Transverse colon (tissue), 4 donors: ENCODE measurements around the gene SCN5A. TPM values are rescaled to one million over a fixed set of nuclear protein-coding genes. Genes with fewer than 3 reads are reported as not detected.

Source experiments
- DNase-seq: peaks from one replicate; pipeline ENCODE4 v3.0.0-alpha.2; 2019
- H3K27ac ChIP-seq, 4 donors: fragments of 200-600 bp; sonication (generic); 2 replicates each; pipeline ENCODE4 v1.5.1; 2016 to 2018; ENCODE audit warnings: inconsistent platforms in 4 of 4
- H3K27me3 ChIP-seq: fragments of 200-600 bp; sonication (generic); 2 replicates; pipeline ENCODE4 v1.5.1; 2017; ENCODE audit warnings: inconsistent platforms
- H3K36me3 ChIP-seq, 4 donors: fragments of 200-600 bp; sonication (generic); 2 replicates each; pipeline ENCODE4 v1.5.1; 2017 to 2019; ENCODE audit warnings: inconsistent platforms in 4 of 4
- H3K4me1 ChIP-seq, 4 donors: fragments of 200-600 bp; sonication (generic); 2 replicates each; pipeline ENCODE4 v1.5.1; 2017 to 2020; ENCODE audit warnings: inconsistent platforms in 4 of 4
- H3K4me3 ChIP-seq, 4 donors: fragments of 200-600 bp; sonication (generic); 1 replicate in 1 of 4; 2 replicates in 3 of 4; pipeline versions ENCODE4 v1.5.1 to v1.6.1; 2017 to 2019; ENCODE audit warnings: inconsistent platforms in 4 of 4
- H3K9me3 ChIP-seq, 2 donors: fragments of 200-600 bp; sonication (generic); 2 replicates each; pipeline ENCODE4 v1.5.1; 2017 to 2019; ENCODE audit warnings: inconsistent platforms in 2 of 2
- EP300 ChIP-seq: sonication (generic); formaldehyde crosslinking; IDR thresholded peaks from one replicate; pipeline ENCODE4 v1.6.1; 2017; ENCODE audit warnings: antibody characterized with exemption, low read depth
- POLR2A ChIP-seq: fragments of 450-650 bp; IDR thresholded peaks from one replicate; pipeline ENCODE4 v1.6.1; 2016; ENCODE audit warnings: antibody characterized with exemption, mild to moderate bottlenecking, moderate library complexity
- POLR2AphosphoS5 ChIP-seq, 3 donors: sonication (generic); formaldehyde crosslinking; IDR thresholded peaks; one replicate each; pipeline ENCODE4 v1.6.1; 2016; ENCODE audit warnings: antibody characterized with exemption in 3 of 3
- WGBS, 2 donors: methylation state at CpG; one replicate each; pipeline ENCODE4 v1.1.5; 2018; ENCODE audit warnings: low coverage in 1 of 2; 5-methylcytosine and 5-hydroxymethylcytosine counted together
- in situ Hi-C, 4 donors: fragments of 200-750 bp; cut with MboI; loops; one replicate each; pipeline versions ENCODE4 v1.15.0 to v1.15.1; 2017; ENCODE audit warnings: low sequenced_read_pairs in 3 of 4, low pct_ligation_motif_present in 1 of 4, low pct_unique_long_range_greater_than_20kb in 1 of 4
- intact Hi-C: fragments of 100-400 bp; cut with DNase I; formaldehyde crosslinking; loops from one replicate; pipeline ENCODE4 v1.15.1; 2023; ENCODE audit warnings: low total_unique reads
- total RNA-seq, 4 donors: library from RNA; depleted of rRNA; stranded (reverse); fragments of >200 nt; gene quantifications; one replicate each; pipeline ENCODE4 v1.1.0, GENCODE V29; 2016
- TF ChIP-seq, protein P1 (sequence below), 5 experiments: fragments of 200-600 bp in 3 of 5; fragments of 450-650 bp in 2 of 5; sonication (generic) in 3 of 5; IDR thresholded peaks; 1 replicate in 2 of 5; 2 replicates in 3 of 5; pipeline ENCODE4 v1.5.1; 2016 to 2017; ENCODE audit warnings: antibody characterized with exemption in 5 of 5, inconsistent platforms in 3 of 5, mild to moderate bottlenecking in 2 of 5, moderate library complexity in 1 of 5

Gene SCN5A
- total RNA-seq, 4 donors from 2014 or later = 0.16 to 0.27 TPM; not detected in 2

DNA sequence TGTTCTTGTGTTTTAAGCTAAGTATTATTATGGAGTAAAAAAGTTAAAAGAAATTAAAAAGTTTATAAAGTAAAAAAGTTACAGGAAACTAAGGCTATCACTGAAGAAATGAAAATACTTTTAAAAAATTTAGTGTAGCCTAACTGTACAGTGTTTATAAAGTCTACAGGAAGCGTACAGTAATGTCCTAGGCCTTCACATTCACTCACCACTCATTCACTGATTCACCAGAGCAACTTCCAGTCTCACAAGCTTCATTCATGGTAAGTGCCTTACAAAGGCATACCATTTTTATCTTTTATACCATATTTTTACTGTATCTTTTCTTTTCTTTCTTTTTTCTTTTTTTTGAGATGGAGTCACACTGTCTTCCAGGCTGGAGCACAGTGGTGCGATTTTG lies 40.7 kb upstream of the SCN5A start:
- H3K27me3 ChIP-seq = no peaks in the 10 kb centered on the region
- in situ Hi-C loops = no loop called here
- no peaks in the 10 kb centered on the region for H3K9me3 ChIP-seq
- TF ChIP-seq EP300 (no peak), POLR2AphosphoS5 (IDR thresholded peaks at IDR 0.05) (no peak), POLR2A (no peak)
- TF ChIP-seq, protein P1, sequence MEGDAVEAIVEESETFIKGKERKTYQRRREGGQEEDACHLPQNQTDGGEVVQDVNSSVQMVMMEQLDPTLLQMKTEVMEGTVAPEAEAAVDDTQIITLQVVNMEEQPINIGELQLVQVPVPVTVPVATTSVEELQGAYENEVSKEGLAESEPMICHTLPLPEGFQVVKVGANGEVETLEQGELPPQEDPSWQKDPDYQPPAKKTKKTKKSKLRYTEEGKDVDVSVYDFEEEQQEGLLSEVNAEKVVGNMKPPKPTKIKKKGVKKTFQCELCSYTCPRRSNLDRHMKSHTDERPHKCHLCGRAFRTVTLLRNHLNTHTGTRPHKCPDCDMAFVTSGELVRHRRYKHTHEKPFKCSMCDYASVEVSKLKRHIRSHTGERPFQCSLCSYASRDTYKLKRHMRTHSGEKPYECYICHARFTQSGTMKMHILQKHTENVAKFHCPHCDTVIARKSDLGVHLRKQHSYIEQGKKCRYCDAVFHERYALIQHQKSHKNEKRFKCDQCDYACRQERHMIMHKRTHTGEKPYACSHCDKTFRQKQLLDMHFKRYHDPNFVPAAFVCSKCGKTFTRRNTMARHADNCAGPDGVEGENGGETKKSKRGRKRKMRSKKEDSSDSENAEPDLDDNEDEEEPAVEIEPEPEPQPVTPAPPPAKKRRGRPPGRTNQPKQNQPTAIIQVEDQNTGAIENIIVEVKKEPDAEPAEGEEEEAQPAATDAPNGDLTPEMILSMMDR (IDR thresholded peaks at IDR 0.05) = no peak
- no peak overlapping the region for H3K27ac ChIP-seq
- no peaks in the 10 kb centered on the region for H3K4me1 ChIP-seq
- 89 to 90% methylated on average over 2 of the region's 2 CpGs for WGBS, 2 donors
- H3K4me3 ChIP-seq = no peak overlapping the region
- H3K36me3 ChIP-seq = no peaks in the 10 kb centered on the region
- intact Hi-C loops = no loop called here
- no peak for DNase-seq

DNA sequence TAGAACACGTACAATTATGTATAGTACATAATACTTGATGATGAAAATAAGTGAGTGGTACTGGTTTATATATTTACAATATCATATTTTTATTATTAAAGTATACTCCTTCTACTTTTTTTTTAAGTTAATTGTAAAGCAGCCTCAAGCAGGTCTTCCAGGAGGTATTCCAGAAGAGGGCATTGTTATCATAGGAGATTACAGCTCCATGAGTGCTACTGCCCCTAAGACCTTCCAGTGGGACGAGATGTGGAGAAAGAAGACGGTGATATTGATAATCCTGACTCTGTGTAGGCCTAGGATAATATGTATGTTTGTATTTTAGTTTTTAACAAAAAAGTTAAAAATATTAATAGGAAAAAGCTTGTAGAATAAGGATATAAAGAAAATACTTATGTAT lies 40.3 kb upstream of the SCN5A start:
- in situ Hi-C loops (no loop called here), intact Hi-C loops (no loop called here)
- DNase-seq = no peak
- WGBS, 2 donors = 74 to 85% methylated on average over 3 of the region's 3 CpGs
- no peak for TF ChIP-seq EP300
- TF ChIP-seq, protein P1 (IDR thresholded peaks at IDR 0.05) = no peak
- no peak for TF ChIP-seq POLR2AphosphoS5 (IDR thresholded peaks at IDR 0.05)
- Histone ChIP-seq H3K9me3 (no peaks in the 10 kb centered on the region), H3K36me3 (no peaks in the 10 kb centered on the region), H3K27me3 (no peaks in the 10 kb centered on the region), H3K4me3 (no peak overlapping the region), H3K4me1 (no peaks in the 10 kb centered on the region), H3K27ac (no peak overlapping the region)

DNA sequence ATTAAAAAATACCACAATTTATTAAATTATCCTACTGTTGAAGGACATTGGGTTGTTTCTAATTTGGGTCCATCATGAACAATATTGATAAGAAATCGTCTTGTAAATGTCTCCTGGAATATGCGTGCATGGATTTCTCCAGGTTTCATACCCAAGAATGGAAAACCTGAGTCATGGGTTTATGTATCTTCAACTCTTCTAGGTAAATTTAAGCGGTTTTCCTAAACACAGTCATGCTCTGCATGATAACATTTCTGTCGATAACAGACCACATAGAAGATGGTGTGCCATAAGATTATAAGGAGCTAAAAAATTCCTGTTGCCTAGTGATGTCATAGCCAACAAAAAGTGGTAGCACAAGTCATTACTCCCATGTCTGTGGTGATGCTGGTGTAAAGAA lies 39.9 kb upstream of the SCN5A start:
- H3K27me3 ChIP-seq = no peaks in the 10 kb centered on the region
- no peak overlapping the region for H3K4me3 ChIP-seq
- 89% methylated on average over 3 to 4 of the region's 4 CpGs for WGBS, 2 donors
- in situ Hi-C loops = no loop called here
- H3K4me1 ChIP-seq = no peaks in the 10 kb centered on the region
- H3K9me3 ChIP-seq = no peaks in the 10 kb centered on the region
- intact Hi-C loops = no loop called here
- H3K36me3 ChIP-seq = no peaks in the 10 kb centered on the region
- H3K27ac ChIP-seq = no peak overlapping the region
- DNase-seq = no peak
- no peak for TF ChIP-seq POLR2AphosphoS5 (IDR thresholded peaks at IDR 0.05)
- TF ChIP-seq POLR2A = no peak
- no peak for TF ChIP-seq EP300
- TF ChIP-seq, protein P1 (IDR thresholded peaks at IDR 0.05) = no peak

DNA sequence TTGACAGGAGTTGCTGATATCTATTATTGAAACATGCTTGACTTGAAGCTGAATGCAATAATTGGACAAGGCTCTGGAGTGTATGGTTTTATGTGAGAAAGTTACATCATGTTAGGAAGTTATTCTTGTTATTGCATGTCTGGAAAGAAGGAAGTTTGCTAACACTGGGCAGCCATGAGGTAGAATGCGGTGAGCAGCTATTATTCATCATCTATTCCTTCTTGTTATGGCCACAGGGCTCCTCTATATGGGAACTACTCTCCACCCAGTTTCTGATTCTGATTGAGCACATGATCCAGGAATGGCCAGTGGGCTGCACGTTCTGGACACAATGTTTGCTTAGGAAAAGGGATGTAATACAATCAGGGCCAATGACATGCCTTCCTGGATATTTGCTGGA lies 37.8 kb upstream of the SCN5A start:
- in situ Hi-C loops = no loop called here
- WGBS, 2 donors = 54% methylated on average over 2 of the region's 2 CpGs; no CpG with 5 or more reads in 1 of the 2 donors
- Histone ChIP-seq H3K36me3 (no peaks in the 10 kb centered on the region), H3K4me1 (no peaks in the 10 kb centered on the region), H3K27ac (no peak overlapping the region), H3K9me3 (no peaks in the 10 kb centered on the region), H3K4me3 (no peak overlapping the region), H3K27me3 (no peaks in the 10 kb centered on the region)
- intact Hi-C loops = no loop called here
- TF ChIP-seq POLR2A (no peak), POLR2AphosphoS5 (IDR thresholded peaks at IDR 0.05) (no peak), EP300 (no peak)
- TF ChIP-seq, protein P1 (IDR thresholded peaks at IDR 0.05) = no peak
- no peak for DNase-seq
